GM20000 (cell line): ENCODE data around the gene RHOBTB3.
A peak's percentile ranks its signal among the peaks of the same experiment; 100 is the strongest.

Experiments used
- DNase-seq: peaks from one replicate; pipeline ENCODE4 v3.0.0; 2012; ENCODE audit warnings: low spot score
- TF ChIP-seq, protein P1 (sequence below): IDR thresholded peaks from 2 replicates; pipeline ENCODE4 v1.5.1; 2012; ENCODE audit warnings: mild to moderate bottlenecking, control low read depth; ENCODE audit errors: extremely low read depth, missing control alignments

RHOBTB3 gene

DNA sequence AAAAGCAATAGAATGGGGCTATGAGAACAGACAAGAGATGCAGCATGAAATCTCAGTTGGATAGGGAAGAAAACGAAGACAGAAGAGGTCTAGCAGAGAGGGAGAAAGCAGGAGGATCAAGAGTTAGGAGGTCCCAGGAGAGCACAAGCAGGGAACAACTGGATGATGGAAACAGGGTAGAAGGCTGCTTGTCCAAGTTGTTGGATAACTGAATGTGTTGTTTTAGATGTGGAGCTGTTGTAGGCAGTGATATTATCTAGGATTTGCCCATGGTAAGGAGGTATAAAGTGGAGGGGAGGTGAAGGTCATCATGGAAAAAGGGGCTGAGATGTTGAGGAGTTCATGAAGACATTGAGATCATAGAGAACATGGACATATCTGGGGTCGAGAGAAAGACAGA lies 12.4 kb upstream of the RHOBTB3 start:
- TF ChIP-seq, protein P1, sequence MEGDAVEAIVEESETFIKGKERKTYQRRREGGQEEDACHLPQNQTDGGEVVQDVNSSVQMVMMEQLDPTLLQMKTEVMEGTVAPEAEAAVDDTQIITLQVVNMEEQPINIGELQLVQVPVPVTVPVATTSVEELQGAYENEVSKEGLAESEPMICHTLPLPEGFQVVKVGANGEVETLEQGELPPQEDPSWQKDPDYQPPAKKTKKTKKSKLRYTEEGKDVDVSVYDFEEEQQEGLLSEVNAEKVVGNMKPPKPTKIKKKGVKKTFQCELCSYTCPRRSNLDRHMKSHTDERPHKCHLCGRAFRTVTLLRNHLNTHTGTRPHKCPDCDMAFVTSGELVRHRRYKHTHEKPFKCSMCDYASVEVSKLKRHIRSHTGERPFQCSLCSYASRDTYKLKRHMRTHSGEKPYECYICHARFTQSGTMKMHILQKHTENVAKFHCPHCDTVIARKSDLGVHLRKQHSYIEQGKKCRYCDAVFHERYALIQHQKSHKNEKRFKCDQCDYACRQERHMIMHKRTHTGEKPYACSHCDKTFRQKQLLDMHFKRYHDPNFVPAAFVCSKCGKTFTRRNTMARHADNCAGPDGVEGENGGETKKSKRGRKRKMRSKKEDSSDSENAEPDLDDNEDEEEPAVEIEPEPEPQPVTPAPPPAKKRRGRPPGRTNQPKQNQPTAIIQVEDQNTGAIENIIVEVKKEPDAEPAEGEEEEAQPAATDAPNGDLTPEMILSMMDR: no peak
- no peak for DNase-seq

GRCh38 chr5:95720094-95720786 lies 10.9 kb upstream of the RHOBTB3 start:
- TF ChIP-seq, protein P1: no peak
- DNase-seq: no peak

GRCh38 chr5:95721582-95722295 lies 9.4 kb upstream of the RHOBTB3 start:
- no peak for DNase-seq
- TF ChIP-seq, protein P1: no peak

DNA sequence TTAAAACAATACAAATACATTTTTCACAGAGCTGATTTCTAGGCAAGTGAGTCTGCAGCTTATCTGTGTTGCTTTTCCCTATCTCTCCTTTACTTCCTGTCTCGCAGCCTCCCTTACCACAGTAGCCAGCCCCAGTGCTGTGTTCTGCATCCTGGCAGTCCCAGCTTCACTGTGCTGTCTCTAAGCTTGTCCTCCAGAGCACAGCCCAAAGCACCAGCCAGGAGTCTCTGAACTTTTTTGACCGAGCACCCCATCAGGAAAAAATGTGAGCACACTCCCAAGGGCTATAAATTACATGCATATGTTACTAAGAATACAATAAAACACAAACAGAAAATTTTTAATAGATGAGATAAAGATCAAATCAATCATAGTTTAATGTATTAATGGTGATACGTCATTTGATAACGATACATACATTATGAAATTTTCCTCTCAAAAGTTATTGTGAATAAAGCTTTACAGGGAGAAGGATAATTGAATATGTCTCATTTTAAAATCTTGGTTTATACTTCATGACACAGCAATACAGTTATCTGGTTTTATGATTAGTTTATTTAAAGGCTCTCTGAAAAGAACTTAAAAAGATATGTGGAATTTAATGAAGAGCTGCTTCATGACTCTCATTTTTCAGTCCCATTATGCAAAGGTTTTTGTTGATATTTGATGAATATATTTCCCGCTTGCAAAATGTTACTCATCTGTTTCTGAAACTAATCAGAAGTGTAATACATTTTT lies 7.3 kb upstream of the RHOBTB3 start:
- DNase-seq: no peak
- TF ChIP-seq, protein P1: no peak

GRCh38 chr5:95725071-95725820 lies 5.9 kb upstream of the RHOBTB3 start:
- TF ChIP-seq, protein P1: no peak
- no peak for DNase-seq

DNA sequence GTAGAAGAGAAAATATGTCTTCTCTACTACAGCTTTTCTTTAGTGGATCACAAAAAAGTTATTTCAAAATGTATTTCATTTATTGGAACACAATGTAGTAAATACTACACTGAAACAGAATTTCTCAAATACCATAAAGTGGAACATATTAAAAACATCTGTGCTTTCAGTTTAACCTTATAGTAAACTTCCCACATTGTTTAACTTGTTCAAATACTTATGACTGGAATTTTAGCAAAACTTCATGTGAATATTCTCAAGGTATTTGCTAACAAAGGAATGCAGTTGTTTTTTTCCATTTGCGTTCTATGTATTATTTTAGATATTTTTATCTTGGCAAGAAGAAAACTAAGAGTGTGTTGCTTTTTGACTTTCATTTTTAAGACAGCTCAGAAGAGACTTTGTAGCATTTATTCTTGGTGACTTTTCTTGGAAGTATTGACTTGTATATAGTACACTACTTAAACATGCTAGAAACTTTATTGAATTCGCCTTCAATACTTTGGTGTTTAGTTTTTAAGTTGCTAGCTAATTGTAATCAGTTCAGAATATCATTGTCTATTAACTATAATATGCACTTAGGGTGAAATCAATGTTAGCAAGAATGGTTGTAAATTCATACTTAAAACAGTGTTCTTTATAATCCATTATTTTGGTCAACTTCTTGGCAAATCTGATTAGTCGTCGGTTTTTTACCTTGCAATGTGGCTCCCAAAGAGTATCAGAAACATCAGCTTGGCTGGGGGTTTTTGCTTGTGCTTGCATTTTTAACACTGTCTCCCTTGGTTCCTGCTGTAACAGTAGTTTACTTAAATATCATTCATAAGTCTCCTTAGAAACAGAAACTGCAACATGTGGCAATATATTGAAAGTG lies 5.0 kb upstream of the RHOBTB3 start:
- peak; percentile 52 for DNase-seq
- TF ChIP-seq, protein P1: no peak
